GM12878 (cell line): Measurements from ENCODE around the gene CIDEA.

Source experiments
- CREB1 ChIP-seq: IDR thresholded peaks from 2 replicates; pipeline ENCODE4 v1.6.1; 2012; ENCODE audit warnings: low read depth, mild to moderate bottlenecking, inconsistent platforms
- GABPA ChIP-seq: IDR thresholded peaks from 2 replicates; pipeline ENCODE4 v1.6.1; 2014; ENCODE audit warnings: antibody characterized with exemption, low read depth, mild to moderate bottlenecking, inconsistent platforms
- HCFC1 ChIP-seq: fragments of 150-350 bp; IDR thresholded peaks from 2 replicates; pipeline ENCODE4 v1.6.1; 2014; ENCODE audit warnings: low read length
- HDAC6 ChIP-seq: fragments of 200-600 bp; sonication (generic); IDR thresholded peaks from one replicate; pipeline ENCODE4 v1.8.0; 2017; ENCODE audit warnings: antibody characterized with exemption; ENCODE audit not compliant: unreplicated experiment
- NFYB ChIP-seq: IDR thresholded peaks from 2 replicates; pipeline ENCODE4 v1.6.1; 2011; ENCODE audit warnings: low read depth, mild to moderate bottlenecking, low read length, improper control_type of control experiment, moderate library complexity; ENCODE audit not compliant: insufficient read depth
- POLR2A ChIP-seq: IDR thresholded peaks from 2 replicates; pipeline ENCODE4 v1.6.1; 2011; ENCODE audit warnings: low read depth, mild to moderate bottlenecking, low read length
- POLR2AphosphoS5 ChIP-seq: IDR thresholded peaks from 2 replicates; pipeline ENCODE4 v1.6.1; 2011; ENCODE audit warnings: mild to moderate bottlenecking, low read length, inconsistent platforms
- RCOR1 ChIP-seq: conservative IDR thresholded peaks from 2 replicates; pipeline ENCODE4 v1.6.1; 2012; ENCODE audit warnings: low read depth, low read length, improper control_type of control experiment
- SMC3 ChIP-seq: IDR thresholded peaks from 2 replicates; pipeline ENCODE4 v1.6.1; 2011; ENCODE audit warnings: low read length, improper control_type of control experiment, borderline replicate concordance
- TCF12 ChIP-seq: IDR thresholded peaks from 2 replicates; pipeline ENCODE4 v1.6.1; 2011; ENCODE audit warnings: low read depth, mild to moderate bottlenecking, low read length
- TF ChIP-seq, protein P1 (sequence below): fragments of 150-350 bp; IDR thresholded peaks from 2 replicates; pipeline ENCODE4 v1.6.1; 2016; ENCODE audit warnings: low read depth, low read length
- TF ChIP-seq, protein P2 (sequence below): fragments of 450-650 bp; IDR thresholded peaks from 2 replicates; pipeline ENCODE4 v1.6.1; 2018; ENCODE audit warnings: mild to moderate bottlenecking, low read depth, moderate library complexity; ENCODE audit not compliant: partially characterized antibody
- TF ChIP-seq, protein P3 (sequence below), 3 experiments: IDR thresholded peaks in 2 of 3; conservative IDR thresholded peaks in 1 of 3; 2 replicates each; pipeline ENCODE4 v1.5.1; 2011; ENCODE audit warnings: low read depth in 3 of 3, low read length in 3 of 3, mild to moderate bottlenecking in 3 of 3, control low read depth in 2 of 3, moderate library complexity in 2 of 3, inconsistent platforms in 1 of 3, mixed read lengths in 1 of 3; ENCODE audit not compliant: control insufficient read depth in 2 of 3, insufficient read depth in 1 of 3; ENCODE audit errors: extremely low read depth in 1 of 3
- TF ChIP-seq, protein P4 (sequence below): IDR thresholded peaks from 2 replicates; pipeline ENCODE4 v1.6.1; 2012; ENCODE audit warnings: low read depth, low read length, improper control_type of control experiment

DNA sequence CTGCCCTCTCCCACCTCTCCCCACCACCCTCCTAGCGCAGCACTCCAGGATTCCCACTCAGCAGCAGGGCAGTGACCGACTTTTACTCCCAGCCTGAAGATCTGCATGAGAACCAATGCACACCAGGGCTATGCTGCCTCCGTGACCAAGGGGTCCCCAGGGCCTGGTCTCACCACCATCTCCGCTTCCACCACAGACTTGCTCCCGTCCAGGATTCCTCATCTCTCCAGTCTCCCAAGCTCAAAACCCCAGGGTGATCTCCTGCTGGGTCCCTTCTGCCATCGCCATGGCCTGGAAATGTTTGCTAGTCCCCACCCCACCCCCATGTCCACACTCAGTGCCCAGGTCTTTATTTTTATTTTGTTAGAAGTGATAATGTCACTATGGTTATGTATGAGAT is 2.1 kb upstream of the CIDEA start:
- TF ChIP-seq, protein P1, sequence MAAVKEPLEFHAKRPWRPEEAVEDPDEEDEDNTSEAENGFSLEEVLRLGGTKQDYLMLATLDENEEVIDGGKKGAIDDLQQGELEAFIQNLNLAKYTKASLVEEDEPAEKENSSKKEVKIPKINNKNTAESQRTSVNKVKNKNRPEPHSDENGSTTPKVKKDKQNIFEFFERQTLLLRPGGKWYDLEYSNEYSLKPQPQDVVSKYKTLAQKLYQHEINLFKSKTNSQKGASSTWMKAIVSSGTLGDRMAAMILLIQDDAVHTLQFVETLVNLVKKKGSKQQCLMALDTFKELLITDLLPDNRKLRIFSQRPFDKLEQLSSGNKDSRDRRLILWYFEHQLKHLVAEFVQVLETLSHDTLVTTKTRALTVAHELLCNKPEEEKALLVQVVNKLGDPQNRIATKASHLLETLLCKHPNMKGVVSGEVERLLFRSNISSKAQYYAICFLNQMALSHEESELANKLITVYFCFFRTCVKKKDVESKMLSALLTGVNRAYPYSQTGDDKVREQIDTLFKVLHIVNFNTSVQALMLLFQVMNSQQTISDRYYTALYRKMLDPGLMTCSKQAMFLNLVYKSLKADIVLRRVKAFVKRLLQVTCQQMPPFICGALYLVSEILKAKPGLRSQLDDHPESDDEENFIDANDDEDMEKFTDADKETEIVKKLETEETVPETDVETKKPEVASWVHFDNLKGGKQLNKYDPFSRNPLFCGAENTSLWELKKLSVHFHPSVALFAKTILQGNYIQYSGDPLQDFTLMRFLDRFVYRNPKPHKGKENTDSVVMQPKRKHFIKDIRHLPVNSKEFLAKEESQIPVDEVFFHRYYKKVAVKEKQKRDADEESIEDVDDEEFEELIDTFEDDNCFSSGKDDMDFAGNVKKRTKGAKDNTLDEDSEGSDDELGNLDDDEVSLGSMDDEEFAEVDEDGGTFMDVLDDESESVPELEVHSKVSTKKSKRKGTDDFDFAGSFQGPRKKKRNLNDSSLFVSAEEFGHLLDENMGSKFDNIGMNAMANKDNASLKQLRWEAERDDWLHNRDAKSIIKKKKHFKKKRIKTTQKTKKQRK: no peak
- TF ChIP-seq TCF12: no peak
- no peak for TF ChIP-seq CREB1
- TF ChIP-seq, protein P2, sequence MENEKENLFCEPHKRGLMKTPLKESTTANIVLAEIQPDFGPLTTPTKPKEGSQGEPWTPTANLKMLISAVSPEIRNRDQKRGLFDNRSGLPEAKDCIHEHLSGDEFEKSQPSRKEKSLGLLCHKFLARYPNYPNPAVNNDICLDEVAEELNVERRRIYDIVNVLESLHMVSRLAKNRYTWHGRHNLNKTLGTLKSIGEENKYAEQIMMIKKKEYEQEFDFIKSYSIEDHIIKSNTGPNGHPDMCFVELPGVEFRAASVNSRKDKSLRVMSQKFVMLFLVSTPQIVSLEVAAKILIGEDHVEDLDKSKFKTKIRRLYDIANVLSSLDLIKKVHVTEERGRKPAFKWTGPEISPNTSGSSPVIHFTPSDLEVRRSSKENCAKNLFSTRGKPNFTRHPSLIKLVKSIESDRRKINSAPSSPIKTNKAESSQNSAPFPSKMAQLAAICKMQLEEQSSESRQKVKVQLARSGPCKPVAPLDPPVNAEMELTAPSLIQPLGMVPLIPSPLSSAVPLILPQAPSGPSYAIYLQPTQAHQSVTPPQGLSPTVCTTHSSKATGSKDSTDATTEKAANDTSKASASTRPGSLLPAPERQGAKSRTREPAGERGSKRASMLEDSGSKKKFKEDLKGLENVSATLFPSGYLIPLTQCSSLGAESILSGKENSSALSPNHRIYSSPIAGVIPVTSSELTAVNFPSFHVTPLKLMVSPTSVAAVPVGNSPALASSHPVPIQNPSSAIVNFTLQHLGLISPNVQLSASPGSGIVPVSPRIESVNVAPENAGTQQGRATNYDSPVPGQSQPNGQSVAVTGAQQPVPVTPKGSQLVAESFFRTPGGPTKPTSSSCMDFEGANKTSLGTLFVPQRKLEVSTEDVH: no peak
- TF ChIP-seq GABPA: no peak
- no peak for TF ChIP-seq HDAC6
- TF ChIP-seq POLR2A: no peak
- TF ChIP-seq SMC3: no peak
- TF ChIP-seq NFYB: no peak
- TF ChIP-seq, protein P3, sequence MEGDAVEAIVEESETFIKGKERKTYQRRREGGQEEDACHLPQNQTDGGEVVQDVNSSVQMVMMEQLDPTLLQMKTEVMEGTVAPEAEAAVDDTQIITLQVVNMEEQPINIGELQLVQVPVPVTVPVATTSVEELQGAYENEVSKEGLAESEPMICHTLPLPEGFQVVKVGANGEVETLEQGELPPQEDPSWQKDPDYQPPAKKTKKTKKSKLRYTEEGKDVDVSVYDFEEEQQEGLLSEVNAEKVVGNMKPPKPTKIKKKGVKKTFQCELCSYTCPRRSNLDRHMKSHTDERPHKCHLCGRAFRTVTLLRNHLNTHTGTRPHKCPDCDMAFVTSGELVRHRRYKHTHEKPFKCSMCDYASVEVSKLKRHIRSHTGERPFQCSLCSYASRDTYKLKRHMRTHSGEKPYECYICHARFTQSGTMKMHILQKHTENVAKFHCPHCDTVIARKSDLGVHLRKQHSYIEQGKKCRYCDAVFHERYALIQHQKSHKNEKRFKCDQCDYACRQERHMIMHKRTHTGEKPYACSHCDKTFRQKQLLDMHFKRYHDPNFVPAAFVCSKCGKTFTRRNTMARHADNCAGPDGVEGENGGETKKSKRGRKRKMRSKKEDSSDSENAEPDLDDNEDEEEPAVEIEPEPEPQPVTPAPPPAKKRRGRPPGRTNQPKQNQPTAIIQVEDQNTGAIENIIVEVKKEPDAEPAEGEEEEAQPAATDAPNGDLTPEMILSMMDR (IDR thresholded peaks at IDR 0.05 in 2 of 3, conservative IDR thresholded peaks at IDR 0.05 in 1 of 3; ENCODE audit: control insufficient read depth in 2 of 3, extremely low read depth in 1 of 3, insufficient read depth in 1 of 3, low read depth in 3 of 3, low read length in 3 of 3): no peak
- TF ChIP-seq, protein P4, sequence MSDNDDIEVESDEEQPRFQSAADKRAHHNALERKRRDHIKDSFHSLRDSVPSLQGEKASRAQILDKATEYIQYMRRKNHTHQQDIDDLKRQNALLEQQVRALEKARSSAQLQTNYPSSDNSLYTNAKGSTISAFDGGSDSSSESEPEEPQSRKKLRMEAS: no peak
- no peak for TF ChIP-seq RCOR1
- no peak for TF ChIP-seq HCFC1
- TF ChIP-seq POLR2AphosphoS5: no peak
